Measurements from ENCODE around the gene NID2.

The NID2 gene

DNA sequence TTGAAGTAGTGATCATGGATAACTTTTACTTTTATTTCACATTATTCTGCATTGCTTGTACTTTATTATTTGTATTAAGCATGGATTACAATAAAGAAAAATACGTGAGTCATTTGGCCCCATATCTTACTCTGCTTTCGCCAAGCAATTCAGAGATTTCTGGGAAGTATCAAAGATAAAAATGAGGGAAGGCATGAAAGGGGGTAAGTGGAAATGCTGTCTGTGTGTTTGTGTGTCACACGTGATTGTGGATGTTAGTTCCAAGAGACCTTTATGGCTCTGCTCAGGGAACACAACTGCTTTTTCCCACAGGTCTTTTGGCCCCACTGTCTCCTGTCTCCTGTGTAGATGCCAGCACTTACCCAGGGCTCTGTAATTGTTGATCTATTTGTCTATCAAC, 10.5 kb downstream of the NID2 start:
- DNase-seq (ENCODE audit: low read depth in 2 of 2), result no peak

DNA sequence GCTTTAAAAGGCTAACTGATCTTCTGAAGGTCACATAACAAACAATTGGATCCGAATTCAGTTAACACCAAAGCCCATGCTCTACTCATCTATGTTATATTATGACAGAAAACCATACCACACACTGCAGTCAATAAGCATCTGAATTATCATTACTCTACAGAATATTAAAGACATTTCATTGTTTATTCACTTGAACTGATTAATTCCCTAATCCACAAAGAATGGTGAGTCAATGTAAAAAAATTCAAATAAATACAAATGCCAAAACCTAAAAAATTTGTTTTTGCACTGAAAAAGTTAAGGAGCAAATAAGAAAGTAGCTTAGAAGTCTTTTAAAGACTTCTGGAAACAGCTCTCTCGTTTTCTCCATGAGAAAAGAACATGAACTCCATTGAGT, 13.7 kb downstream of the NID2 start:
- no peak for DNase-seq (ENCODE audit: low read depth in 2 of 2)

DNA sequence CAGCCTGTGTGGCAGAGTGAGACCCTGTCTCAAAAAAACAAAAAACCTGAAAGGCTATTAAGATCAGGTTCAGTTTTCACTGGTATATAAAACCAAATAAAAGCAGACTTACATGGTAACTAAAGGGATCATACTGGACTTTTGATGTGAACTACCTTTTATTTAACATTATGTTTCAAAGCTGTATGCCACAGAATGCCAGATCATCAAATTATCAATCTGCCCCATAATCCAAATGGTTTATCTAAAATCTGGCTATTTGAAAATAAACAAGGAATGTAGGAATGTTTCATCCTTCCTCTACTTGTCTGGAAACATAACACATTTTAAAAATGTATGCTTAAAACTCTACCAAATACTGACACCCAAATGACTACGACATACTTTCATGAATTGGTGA, 14.2 kb downstream of the NID2 start:
- no peak for DNase-seq (ENCODE audit: low read depth in 2 of 2)

DNA sequence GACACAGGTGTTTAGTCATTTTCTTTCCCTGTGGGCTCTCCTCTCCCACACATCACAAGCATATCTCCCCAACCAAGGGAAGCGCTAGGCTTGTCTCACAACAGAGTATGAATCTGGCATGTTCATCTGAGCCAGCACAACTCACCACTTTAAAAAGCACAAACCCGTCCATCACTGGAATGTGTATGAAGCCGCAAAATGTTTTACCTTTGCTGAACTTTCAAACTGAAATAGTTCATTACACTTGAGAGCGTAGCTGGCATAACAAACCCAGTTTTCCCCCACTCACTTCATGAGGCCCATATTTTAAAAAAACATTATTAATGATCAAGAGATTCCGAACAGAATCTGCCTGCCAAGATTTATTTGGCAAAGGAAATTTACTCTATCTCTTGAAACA, 15.8 kb downstream of the NID2 start:
- no peak for DNase-seq (ENCODE audit: low read depth in 2 of 2)

DNA sequence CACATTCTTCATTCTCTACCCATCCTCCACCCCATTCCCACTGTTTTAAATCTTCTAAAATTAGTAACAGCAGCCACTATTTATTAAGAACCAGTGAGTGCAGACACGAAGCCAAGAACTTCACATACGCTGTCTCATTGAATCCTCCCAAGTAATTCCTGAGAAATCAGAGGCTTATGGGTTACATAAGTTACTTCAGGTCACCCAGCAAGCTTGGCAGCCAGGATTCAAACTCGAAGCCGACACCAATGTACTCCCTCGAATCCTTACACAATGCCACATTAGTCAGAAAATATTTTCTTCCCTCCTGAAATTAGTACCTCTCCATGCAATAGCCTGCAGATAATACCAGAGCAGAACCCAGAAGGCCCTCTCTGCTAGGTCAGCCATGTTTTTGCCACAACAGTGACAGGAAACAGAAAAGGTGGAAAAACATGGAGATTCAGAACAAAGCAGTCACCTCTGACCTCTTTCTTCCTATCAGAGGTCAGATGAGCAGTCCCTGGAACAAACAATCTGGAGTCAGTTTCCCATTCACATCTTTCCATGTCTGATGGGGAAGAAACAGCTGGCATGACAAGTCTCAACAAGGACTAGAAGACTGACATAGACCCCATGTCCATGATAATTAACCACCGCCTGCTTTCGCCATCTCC, 16.4 kb downstream of the NID2 start:
- DNase-seq (ENCODE audit: low read depth in 2 of 2), result no peak

DNA sequence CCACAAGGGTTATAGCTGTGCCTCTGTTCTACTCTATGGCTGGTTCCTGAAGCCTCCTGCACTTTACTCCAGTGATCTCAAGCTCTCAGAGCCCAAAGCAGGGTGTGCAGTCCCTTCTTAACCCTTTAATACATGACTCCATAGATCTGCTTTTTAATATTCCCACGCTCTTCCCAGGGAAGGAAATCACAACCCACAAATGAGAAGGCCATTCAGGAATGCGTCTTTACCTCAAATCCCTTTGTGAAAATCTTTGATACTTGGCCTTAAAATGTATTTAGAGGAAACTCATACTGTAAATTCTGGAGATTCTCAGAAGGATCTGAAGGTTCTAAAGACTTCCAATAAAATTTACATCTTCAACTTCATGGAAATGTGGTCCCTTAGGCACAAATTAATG, 17.0 kb downstream of the NID2 start:
- DNase-seq (ENCODE audit: low read depth in 2 of 2), result no peak

DNA sequence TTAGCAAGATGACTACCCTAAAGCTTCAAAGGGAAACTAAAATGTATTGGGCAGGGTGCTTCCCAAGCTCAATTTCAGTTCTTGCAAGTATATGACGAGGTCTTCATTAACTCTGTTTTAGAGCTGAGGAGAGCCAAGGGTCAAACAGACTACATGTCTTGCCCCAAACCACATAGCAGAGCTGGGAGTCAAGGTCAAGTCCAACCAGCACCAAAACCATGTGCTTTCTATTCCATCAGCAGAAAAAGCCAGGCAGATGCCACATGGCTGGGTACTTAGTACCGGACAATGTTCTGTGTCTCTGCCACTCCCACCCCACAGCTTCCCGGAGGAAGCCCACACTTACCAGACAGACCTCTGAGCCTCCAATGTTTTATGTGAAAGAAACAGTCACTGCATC, 17.6 kb downstream of the NID2 start:
- no peak for DNase-seq (ENCODE audit: low read depth in 2 of 2)

GRCh38 chr14:52049721-52050588, 18.9 kb downstream of the NID2 start:
- no peak for DNase-seq (ENCODE audit: low read depth in 2 of 2)

DNA sequence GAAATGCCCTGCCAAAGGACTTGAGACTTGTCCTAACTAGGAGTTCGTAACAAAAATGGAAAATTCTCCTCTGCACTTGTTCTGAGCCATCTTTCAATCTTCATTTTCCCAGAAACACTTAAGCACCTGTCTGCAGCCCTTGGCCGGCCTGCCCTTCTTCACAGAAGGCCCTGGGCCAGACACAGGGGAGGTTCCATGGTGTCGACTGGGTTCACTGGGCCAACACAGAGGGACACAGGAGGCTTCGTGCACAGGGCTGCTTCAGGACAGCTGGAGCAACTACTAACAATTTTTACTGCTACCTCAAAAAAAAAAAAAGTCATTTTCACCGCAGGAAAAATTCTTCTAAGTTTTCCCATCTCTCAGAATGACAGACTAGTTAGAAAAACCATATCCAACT, 19.6 kb downstream of the NID2 start:
- no peak for DNase-seq (ENCODE audit: low read depth in 2 of 2)

GRCh38 chr14:52048641-52049204, 20.1 kb downstream of the NID2 start:
- DNase-seq (ENCODE audit: low read depth in 2 of 2), result no peak

DNA sequence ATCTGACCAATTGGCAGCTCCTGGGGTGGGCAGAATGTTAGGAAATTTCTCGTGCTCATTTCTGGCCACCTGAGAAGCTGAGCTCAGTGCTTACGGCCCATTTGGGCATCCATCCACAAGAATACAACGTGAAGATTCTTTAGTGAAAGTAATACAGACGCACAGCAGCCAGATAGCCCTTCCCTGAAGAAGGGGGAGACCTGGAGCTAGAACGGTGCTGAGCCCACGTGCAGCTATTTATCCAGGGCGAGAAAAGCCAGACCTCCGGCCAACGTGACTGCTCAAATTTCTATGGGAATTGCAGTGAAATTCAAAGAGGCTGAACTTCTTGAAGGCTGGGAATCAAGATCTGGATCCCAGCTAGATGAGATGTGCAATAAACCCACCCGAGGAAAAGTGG, 20.7 kb downstream of the NID2 start:
- DNase-seq (ENCODE audit: low read depth in 2 of 2), result no peak

DNA sequence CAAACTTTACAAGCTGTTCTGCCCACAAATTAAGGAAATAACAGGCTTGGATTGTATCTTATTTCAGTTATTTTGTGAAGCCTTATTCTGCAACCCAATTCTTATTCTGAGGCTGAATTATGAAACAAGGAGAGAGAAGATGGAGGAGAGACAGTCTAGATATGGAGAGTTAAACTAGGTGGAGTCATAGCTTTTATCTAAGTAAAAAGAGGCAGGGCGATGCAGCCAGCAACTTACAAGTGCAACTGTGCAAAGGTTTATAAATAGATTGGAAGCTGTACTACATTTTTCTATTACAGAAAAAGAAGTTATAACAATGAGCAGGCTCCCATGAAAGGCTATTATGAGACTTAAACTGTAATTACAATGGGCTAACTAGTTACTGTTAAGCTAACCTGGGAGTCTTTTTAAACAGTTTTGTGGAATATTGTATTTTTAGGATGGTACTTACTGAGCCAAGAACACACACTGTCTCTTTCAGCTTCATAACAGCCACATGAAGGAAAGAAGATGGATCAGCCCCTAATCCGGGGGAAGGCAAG, 22.4 kb downstream of the NID2 start:
- DNase-seq (ENCODE audit: low read depth in 2 of 2), result no peak

DNA sequence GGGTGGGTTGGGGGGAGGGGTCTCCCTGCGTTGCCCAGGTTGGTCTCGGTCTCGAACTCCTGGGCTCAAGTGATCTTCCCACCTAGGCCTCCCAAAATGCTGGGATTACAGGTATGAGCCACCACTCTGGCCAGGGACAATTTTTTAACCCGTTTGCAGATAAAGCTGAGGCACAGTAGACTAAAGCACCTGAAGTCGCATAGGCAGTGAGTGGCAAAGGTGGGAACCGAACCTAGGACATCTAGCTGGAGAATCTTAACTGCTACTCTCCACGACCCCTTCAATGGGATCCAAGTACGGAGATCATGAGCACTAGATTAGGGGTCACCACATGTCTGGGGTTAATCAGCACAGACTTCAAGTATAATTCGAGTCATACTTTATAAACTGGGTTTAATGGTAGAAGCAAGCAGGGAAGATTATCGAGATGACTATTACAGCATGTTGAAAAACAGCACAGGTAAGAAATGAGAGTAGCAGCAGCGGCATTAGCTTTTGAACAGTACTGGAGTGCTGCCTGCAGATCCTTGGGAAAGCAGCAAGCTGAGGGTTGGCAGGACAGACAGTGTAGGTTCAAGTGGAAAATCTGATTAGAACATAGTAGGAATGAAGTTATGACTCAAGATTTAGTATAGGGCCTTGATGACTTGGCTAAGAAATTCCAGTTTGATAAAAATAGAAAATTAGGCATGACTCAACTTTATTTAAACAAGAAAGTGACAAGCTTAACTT, 23.9 kb downstream of the NID2 start:
- no peak for DNase-seq (ENCODE audit: low read depth in 2 of 2)

DNA sequence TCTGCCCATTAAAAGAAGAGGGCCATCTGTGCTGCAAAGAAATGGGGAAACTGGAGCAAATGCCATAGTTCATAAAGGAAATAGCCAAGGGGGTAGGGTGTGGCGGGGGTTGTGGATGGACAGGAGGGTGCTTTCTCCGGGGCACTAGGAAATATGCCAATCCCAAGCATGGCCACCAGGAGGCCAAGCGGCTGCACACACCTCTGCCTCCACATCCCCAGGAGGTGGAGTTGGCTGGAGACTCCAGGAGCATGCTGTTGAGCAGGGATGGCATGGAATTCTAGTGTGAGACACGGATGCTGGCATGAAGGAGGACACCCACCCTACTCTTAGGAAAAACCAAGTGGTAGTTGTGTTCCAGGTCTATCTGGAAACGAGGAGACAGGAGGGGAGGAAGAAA, 25.2 kb downstream of the NID2 start:
- DNase-seq (ENCODE audit: low read depth in 2 of 2), result no peak

- no peak for DNase-seq (ENCODE audit: low read depth in 2 of 2)
Observed at GRCh38 chr14:52042371-52043289, 26.2 kb downstream of the NID2 start.

DNA sequence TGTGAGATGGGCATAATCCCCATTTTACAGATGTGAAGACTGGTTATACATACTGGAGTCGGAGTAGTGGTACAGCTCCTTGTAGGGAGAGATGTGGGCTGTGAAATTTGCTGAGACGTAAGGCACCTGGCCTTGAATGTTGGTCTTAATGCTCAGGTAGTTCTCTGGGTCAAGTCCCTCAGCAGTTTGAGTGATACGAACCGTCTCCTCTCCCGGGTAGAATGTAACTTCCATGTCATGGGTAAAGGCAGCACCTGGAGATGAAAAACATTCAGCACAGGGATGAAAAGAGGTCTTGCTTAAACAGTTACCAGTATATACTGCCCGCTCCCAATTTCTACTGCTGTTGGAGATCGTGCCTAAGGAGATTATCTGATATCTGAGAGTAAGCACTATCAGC, 28.3 kb downstream of the NID2 start:
- no peak for DNase-seq (ENCODE audit: low read depth in 2 of 2)

GRCh38 chr14:52039124-52039815, 29.6 kb downstream of the NID2 start:
- DNase-seq (ENCODE audit: low read depth in 2 of 2), result no peak

DNA sequence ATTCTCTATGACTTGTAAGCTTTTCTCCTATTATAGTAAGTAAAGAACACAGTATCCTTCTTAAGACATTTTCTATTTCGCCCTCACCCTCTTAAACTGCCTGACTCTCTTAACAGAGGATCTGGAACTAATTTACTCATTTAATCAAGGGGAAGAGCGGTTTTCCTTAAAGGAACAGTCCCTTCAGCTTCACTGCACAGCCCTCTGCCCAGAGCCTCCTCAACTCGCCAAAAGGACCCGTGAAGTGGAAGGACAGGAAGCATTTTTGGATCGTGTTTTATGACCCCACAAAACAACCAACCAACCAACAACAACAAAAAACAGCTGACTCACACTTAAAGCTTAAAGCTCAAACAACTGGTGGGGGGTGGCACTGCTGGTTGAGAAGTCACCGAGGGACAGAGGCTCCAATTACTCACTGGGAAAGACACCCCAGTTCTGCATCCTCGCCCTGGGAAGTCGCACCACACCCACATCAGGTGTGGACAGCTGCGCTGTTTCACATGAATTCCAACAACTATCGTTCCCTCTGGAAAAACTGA, 35.7 kb downstream of the NID2 start:
- no peak for DNase-seq (ENCODE audit: low read depth in 2 of 2)

- no peak for DNase-seq (ENCODE audit: low read depth in 2 of 2)
Observed at GRCh38 chr14:52032204-52032801, 36.6 kb downstream of the NID2 start.

DNA sequence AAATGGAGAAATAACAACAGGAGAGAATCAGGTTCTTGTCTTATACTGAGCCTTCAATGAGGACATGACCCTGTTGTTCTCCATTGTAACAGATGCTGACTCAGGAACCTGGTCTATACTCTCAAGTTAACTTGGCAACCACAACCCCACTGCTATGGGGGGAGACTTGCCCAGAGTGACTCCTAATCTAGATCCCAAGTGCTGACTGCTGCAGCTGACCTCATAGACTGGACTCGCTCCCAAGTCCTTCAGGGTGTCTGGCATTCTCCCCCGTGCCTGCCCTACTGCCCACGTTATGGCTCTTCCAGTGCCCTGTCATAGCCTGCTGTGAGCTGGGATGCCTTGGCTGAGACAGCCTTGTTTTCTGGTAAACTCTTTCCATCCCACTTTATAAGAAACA, 37.1 kb downstream of the NID2 start:
- DNase-seq (ENCODE audit: low read depth in 2 of 2), result no peak

Measured in stimulated activated CD8-positive, alpha-beta memory T cell treated with anti-CD3 and anti-CD28 coated beads, Interleukin-15, amount 100 ng/mL, for 4 hours (primary cell).